GM19468 (cell line): ENCODE results near the gene MAST1.
A peak's percentile ranks its signal among the peaks of the same experiment; 100 is the strongest.
"Not testable (repeated sequence)": the region's sequence is repeated elsewhere in the genome, so short reads cannot be mapped to it uniquely, and the experiment has no call there.

Experiments used
- ATAC-seq: cut with Tn5 transposase; IDR thresholded peaks from one replicate; pipeline ENCODE4 v1.9.1; 2021; ENCODE audit warnings: mild to moderate bottlenecking, moderate library complexity, moderate number of reproducible peaks; ENCODE audit not compliant: unreplicated experiment; ENCODE audit errors: extremely low read depth

Gene MAST1

DNA sequence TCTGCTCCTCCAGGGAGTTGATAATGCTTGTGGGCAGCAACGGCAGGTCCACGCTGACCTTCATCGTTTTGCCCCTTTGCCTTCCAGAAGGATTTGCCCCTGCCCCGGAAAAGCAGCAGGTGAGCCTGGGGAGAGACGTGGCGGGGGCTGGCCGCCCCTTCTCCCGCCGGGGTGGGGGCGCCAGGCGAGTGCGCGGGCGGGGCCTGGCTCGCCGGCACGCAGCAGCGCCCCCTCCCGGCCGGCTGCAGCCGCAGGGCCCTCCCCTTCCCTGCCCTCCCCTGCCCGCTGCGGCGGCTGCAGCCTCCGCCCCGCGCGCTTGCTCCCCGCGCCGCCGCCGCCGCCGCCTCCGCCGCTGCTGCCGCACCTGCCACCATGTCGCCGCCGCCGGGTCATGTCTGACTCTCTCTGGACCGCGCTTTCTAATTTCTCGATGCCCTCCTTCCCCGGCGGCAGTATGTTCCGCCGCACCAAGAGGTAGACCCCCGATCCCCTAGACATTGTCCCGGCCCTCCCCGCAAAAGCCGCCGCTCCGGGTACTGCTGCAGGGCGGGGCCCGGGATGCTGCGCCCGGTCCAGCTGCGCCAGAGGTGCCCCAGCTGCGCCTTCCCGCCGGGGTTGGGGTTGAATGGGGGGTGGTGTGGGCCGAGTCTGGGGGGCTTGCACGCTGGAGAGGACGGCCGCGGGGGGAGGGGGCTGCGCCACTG, at the start of gene MAST1:
Gene MAST1 (plus strand): TSS at position 334 of the 704 bp plus-strand sequence. CDS start 58 bp downstream, at position 392.
- no peak for ATAC-seq

- no peak for ATAC-seq
Measured at GRCh38 chr19:12788682-12789097, 49.6 kb upstream of the MAST1 start.

- peak; percentile 0 for ATAC-seq
Measured at GRCh38 chr19:12789098-12789903, 49.0 kb upstream of the MAST1 start.

DNA sequence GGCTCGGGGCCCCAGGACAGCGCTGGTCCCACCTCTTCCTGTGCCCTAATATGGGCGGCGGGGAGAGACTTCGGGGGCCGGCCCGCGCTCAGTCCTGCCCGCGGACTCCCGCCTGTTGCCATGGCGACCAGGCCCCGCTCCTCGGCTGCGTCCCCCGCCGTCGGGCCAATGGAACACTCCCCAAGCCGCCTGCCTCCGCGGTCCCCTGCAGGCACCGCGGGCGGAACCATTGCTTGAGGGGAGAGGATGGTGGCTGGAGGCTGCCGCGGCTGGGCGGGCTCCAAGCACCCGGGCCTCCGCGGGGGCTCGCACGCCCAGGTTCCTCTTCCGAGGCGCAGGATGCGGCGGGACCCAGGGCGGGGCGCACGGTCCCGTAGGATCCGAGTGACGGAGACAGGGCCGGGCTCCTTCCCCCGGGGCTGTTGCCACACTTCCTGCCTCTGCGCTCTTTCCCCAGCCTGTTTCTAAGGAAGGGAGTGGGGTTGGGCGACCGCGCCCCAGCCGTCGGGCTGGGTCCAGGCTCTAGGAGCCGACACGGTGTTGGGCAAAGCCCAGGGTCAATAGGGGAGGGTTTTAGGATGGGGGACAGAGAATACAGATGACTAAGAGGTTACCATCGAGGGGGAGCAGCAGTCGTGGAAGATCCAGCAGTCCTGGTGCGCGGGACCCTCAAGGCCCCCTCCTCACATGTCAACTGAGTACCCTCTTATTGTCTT, 48.3 kb upstream of the MAST1 start:
- peak; percentile 14 for ATAC-seq

DNA sequence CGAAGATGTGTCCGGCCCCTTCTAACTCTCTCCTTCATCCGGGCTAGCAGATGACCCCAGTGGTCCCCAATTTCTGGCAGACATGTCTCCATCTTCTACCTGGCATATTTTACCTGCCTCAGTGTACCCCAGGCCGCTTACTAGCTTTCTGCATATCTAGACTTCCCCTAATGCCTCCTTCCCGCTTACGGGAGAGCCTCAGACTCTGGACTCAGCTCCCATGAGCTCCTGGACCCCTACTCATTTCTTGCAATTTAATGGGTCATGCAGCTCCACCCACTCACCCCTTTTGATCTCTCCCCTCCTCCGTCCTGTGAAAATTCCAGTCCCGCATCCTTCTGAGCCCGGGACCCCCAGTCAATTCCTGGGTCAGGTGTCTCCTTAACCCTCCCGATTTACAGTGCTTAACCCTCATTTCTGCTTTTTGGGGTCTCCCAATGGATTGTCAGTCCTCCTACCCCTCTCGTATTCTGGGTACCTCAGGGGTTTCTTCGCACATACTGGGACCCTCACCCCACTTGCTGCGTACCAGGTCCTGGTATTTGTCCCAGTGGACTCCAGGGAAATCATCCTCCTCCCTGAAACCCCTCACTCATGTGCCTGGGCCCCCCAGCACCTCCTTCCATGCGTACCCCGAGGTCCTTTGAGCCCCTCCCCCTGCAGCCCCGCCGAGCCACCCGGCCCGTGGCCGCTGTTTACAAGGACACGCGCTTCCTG, 47.5 kb upstream of the MAST1 start:
- ATAC-seq: no peak

- ATAC-seq: peak; percentile 7
Measured at GRCh38 chr19:12791345-12792050, 46.8 kb upstream of the MAST1 start, which contains the start of gene JUNB. Gene JUNB, plus strand, starts transcription at chr19:12791486. Its CDS starts 286 bp downstream, at chr19:12791772.

DNA sequence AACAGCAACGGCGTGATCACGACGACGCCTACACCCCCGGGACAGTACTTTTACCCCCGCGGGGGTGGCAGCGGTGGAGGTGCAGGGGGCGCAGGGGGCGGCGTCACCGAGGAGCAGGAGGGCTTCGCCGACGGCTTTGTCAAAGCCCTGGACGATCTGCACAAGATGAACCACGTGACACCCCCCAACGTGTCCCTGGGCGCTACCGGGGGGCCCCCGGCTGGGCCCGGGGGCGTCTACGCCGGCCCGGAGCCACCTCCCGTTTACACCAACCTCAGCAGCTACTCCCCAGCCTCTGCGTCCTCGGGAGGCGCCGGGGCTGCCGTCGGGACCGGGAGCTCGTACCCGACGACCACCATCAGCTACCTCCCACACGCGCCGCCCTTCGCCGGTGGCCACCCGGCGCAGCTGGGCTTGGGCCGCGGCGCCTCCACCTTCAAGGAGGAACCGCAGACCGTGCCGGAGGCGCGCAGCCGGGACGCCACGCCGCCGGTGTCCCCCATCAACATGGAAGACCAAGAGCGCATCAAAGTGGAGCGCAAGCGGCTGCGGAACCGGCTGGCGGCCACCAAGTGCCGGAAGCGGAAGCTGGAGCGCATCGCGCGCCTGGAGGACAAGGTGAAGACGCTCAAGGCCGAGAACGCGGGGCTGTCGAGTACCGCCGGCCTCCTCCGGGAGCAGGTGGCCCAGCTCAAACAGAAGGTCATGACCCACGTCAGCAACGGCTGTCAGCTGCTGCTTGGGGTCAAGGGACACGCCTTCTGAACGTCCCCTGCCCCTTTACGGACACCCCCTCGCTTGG, 46.1 kb upstream of the MAST1 start:
- no peak for ATAC-seq

DNA sequence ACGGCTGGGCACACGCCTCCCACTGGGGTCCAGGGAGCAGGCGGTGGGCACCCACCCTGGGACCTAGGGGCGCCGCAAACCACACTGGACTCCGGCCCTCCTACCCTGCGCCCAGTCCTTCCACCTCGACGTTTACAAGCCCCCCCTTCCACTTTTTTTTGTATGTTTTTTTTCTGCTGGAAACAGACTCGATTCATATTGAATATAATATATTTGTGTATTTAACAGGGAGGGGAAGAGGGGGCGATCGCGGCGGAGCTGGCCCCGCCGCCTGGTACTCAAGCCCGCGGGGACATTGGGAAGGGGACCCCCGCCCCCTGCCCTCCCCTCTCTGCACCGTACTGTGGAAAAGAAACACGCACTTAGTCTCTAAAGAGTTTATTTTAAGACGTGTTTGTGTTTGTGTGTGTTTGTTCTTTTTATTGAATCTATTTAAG, 45.4 kb upstream of the MAST1 start:
- ATAC-seq: no peak

DNA sequence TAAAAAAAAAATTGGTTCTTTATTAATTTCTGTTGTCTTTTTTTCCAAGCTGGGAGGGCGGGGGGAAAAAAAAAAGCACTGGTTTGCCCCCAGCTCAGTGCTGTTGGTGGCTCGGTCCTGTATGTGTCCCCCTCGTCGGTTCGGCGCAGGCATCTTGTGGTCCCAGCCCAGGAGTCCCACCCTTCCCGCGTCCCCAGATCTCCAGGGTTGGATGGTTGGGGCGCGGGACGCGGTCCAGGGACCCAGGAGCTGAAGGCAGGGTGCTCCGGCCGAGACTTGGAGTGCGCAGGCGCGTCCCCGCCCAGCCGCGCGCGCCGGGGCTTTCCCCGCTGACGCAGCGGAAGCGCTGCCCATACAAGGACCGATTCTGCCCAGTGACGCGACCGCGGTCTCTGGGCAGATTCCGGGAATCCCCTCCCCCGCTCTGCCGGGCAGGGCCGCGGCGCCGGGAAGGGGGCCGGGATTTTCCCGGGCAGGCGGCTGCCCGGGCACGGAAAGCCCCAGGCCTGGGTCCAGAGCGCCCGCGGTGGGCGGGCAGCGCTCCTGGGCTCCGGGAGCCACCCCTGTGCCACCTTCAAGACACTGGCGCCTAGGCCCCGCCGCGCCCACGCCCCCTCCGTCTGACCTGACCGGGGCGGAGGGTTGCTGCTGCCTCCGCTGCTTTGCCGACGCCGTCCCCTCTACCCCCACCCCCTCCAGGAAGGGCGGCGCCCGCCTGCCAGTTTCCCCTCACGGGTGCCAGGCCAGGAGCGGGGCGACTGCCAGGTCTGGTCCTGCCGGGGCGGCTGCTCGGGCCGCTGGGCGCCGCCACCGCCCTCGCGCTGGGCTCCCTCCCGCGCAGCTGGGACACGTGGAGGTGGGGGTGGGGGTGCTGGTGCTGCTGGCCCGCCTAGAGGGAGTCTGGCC, 44.8 kb upstream of the MAST1 start:
- peak; percentile 12 for ATAC-seq

GRCh38 chr19:12794196-12794941, 43.9 kb upstream of the MAST1 start:
- no peak for ATAC-seq

DNA sequence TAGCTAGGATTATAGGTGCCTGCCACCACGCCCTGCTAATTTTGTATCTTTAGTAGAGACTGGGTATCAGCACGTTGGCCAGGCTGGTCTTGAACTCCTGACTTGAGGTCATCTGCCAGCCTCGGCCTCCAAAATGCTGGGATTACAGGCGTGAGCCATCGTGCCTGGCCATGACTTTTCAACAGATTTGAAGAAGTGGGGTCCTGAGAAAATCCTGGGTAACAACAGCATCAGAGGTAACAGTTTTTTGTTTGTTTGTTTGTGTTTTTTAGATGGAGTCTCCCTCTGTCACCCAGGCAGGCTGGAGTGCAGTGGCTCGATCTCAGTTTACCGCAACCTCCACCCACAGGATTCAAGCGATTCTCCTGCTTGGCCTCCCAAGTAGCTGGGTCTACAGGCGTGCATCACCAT, 43.3 kb upstream of the MAST1 start:
- no peak for ATAC-seq

GRCh38 chr19:12796146-12797071, 41.9 kb upstream of the MAST1 start:
- no peak for ATAC-seq

- no peak for ATAC-seq
Measured at GRCh38 chr19:12797141-12797587, 41.2 kb upstream of the MAST1 start.

- not testable (repeated sequence) for ATAC-seq
Measured at GRCh38 chr19:12797607-12798006, 40.7 kb upstream of the MAST1 start.

DNA sequence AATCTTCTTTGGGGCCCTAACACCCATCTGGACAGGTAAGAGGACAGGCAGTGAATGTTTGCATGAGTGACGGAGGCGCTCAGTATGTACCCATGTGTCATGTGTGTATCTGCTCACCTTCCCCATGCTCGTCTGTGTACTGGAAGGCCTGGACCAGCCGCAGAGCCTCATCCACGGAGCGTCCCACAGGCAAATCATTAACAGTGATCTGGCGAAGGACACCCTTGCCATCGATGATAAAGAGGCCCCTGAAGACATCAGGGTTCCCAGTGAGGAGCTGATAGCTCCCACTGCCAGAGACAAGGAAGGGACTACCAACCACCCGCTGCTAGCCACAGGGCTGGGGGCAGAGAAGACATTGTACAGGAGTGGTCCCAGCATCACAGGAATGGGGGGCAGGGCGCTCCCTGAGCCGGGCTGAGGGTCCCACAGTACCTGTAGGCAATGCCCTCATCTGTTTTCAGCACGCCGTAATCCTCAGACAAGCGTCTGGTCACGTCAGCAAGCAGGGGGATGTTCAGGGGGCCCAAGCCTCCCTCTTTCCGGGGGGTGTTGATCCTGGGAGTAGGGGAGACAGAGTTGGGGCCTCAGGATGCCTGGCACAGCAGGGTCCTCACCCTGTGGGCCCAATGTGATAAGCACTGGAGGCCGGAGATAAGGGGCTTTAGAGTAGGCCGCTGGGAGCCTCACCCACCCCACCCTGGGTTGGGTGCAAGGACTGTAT, 38.4 kb upstream of the MAST1 start:
- no peak for ATAC-seq
